Fibroblast of skin of left biceps (primary cell): Measurements from ENCODE around the gene CBFB.

ENCODE experiments used
- DNase-seq, 2 experiments: peaks; one replicate each; pipeline ENCODE4 v3.0.0-alpha.2; 2013; ENCODE audit warnings: low read depth in 2 of 2

Gene CBFB

DNA sequence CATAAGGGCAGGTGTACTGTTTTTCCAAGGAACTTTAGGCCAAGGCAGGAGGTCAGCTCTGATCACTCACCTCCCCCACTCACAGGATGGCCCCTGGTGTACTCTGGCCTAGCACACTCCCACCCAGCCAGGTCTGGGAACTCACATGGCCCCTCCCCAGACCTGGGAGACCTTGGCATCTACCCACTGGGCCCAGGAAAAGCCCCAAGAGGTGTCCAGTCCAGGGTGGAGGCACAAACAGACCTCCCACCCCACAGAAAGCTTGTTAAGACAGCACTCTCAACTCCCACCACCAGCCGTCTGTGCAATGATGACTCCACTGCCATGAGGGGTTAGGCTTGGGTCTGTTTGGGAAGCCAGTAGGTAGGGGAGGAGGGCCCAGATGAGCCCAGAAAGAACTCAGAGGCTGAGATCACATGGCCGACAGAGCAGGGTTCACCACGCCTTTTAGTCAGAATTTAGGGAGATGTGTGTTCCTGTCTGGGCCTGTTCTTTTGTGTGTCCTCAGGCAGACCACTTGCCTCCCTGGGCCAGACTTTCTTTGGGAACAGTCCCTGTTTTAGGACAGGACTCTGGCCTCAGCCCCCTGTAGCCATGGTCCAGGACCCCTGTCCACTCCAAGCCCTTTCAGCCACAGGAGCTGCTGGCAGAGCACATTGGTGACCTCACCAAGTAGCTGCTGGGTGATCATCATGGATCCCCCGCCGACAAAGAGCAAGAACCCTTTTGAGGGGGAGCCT is 12.1 kb upstream of the CBFB start:
- no peak for DNase-seq

DNA sequence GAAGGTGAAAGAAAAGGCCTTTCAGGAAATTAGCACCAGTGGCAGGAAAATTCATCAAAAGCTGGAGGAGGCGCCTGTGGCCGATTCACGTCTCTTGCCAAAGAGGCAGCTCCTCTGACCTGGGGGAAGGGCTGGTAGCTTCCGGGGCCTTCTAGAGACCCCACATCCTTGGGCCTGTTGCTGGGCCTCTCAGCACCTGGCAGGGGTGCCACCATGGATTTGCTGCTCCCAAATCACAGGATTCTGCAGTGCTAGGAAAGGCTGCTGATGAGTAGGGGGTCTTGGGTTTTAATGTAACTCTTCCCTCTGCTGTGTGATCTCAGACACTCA is 11.6 kb upstream of the CBFB start:
- DNase-seq = no peak

DNA sequence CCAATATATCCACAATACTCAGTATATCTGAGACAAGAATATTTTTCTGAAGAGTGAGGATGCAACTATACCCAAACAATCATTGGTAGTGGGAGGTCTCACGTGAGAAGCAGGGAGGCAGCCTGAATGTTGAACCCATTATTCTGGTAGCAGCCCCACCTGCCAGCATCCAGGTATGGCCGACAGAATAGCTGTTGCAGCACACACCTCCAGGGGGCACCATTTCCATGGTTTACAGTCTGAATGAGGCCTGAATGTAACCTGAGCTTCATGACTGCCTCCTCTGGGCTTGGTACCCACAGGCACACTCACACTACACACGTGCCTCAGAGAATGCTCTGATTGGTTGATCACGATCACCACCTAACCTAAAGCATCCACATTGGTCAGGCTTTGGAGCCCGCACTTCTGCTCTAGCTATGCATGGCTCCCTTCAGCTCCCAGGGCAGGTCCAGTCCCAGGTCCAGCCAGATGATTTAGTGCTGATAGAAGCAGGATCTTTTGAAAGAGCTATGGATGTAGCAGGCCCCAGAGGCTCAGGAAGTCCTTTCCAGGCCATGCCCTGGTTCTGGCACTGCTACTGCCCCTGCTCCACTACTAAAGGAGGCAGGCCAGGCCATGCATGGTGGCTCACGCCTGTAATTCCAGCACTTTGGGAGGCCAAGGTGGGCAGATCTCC is 11.0 kb upstream of the CBFB start:
- peak; percentile 78 to 80 for DNase-seq

DNA sequence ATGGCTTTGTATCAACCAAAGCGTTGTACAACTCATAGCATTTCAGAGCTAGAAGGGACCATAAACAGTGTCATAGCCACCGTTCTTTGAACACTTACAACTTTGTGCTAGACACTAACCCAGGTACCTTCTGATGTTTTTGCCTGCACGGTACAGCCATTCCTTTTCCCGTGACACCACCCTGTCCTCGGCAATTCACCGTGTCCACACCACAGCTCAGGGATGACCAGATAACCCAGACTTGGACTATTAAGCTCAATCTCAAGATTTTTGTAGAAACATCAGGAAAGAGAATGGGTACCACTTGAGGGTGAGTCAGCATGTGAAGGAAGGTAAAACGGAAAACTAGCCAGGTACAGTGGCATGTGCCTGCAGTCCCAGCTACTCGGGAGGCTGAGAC is 9.8 kb upstream of the CBFB start:
- DNase-seq = no peak

DNA sequence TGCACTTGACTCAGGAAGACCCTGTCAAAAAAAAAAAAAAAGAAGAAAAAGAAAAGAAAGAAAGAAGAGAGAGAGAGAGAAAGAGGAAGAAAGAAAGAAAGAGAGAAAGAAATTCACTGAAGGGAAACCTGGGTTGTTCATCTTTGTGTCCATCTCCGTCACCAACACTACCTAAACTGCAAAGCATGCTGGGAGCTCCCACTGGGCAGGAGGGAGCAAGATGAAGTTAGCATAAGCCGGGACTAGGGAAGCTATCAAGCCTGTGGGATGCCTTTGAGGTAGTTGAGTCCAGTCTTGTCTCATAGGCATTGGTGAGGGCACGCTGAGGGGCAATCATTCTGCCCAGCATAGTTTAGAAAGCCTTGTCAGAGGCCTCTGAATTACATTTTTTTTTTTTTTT is 7.6 kb upstream of the CBFB start:
- no peak for DNase-seq

DNA sequence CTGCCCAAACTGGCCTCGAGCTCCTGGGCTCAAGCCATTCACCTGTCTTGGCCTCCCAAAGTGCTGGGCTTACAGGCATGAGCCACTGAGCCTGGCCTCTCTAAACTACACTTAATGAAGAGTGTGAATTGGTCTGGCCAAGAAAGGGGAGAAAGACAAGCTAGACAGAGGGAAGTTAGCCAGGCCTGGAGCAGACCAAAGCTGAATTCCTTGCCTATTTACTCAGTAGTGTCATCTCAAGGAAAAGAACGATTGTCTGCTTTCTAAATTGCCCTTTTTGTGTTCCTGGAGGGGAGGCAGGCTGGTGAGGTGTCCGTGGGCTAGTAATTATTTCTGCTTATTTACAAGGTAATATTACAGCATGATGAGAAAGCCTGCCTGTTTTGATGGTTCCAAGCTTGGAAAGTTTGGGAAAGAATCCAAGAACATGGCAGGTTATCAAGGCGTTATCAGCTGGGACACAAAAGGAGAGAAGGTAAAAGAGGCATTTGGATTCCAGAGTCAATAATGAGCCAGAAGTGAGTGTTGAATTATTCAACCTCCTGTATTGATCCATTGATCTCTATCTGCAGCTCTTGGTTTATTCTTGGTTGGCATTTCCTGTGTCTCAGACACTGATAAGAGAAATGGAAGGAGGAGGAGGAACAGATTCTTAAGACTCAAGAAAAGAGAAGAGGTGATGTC is 6.3 kb upstream of the CBFB start:
- no peak for DNase-seq

DNA sequence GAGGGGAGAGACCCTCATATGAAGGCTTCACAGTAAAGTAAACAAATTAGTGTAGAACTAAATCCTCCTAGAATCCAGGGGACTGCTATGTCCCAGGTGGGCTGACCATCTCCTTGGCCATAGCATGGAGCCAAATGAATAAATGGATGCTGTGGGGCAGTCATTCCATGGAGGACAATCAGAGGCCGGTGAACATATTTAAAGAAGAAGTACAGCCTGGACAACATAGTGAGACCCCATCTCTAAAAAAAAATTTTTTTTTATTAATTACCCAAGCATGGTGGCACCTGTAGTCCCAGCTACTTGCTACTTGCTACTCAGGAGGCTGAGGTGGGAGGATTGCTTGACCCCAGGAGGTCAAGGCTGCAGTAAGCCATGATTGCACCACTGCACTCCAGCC is 5.3 kb upstream of the CBFB start:
- DNase-seq = no peak

DNA sequence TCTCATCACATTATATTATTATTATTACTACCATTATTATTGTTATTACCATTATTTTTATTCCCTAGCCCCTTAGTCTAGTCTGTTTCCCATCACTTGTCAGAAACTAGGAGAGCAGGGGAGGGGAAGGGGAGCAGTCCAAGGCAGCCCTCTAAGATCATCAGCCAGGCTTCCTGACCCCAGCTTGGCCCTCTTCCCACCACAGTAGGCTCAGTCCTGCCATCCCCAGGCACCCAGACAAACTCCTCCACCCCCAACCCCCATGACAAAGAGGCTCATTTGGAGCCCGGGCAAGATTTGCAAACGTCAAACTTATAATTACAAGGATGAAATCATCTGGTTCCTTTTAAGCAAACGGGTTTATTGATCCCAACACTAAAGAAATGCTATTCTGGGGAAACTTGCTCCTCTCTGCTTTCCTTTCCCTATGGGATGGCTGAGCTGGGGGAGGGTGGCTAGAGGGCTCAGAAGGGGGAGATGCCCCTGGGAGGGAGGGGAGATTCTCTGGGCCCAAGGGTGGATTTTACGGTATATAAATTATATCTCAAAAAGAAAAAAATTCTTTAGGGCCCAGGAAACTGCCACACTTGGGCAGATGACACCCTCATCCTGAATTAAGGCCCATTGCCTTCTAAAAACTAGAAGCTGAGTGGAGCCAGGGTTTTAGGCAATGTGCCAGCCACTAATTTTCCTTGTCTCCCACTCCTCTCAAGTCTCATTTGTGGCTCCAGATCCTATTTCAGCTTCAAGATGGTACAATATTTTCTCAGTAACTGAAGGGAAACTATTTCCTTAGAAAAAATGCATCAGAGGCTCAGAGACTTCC is 4.4 kb upstream of the CBFB start:
- DNase-seq = no peak

DNA sequence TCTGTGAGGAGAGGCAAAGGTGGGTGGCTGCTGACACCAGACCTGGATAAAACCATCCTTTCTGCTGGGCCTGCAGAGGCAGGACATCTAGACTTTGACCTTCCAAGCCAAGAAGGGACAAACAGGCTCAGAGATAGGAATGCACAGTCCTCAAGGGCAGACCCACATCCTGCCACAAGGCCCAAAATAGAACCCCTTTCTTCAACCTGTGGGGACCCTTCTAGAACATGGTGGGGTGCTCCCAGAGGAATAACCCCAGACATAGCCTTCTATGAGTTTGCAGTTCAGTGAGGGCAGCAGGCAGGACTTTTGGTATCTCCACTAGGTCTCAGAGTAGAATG is 3.8 kb upstream of the CBFB start:
- no peak for DNase-seq

DNA sequence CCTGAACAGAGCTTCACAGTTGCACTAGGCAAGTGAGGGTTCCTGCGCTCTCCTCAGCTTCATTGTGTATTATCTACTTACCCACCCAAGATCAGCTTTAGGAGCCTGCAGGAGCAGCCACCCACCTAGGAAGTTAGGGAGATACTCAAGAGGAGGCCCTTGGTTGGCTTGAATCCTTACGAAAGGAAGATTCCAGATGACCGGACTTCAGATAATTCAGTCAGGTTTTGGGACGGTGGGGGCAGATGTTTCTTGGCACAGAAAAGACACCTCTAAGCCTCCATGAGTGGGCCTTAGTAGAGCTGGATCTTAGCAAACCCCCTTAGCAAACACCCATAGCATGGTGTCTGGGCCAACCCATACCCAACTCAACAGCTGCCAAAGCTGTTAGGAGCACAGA is 2.4 kb upstream of the CBFB start:
- no peak for DNase-seq

DNA sequence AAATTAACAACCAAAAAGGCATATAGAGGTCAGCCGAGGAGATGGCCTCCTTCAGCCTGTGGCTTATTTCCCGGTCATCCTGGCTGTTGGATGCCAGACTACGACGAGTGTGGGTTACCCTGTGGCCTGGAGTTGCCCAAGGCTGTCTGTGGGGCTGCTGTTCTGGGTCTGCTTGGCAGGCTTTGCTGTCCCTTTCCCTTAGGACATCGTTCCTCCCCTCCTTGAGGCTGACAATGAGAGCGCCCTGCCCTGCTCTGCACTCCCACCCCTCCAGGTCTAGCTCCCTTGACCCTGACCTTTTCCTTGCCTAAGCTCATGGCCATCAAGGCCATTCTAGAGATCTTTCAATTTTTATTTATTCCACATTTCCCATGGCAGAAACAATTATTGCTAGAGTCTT is 1.9 kb upstream of the CBFB start:
- no peak for DNase-seq

DNA sequence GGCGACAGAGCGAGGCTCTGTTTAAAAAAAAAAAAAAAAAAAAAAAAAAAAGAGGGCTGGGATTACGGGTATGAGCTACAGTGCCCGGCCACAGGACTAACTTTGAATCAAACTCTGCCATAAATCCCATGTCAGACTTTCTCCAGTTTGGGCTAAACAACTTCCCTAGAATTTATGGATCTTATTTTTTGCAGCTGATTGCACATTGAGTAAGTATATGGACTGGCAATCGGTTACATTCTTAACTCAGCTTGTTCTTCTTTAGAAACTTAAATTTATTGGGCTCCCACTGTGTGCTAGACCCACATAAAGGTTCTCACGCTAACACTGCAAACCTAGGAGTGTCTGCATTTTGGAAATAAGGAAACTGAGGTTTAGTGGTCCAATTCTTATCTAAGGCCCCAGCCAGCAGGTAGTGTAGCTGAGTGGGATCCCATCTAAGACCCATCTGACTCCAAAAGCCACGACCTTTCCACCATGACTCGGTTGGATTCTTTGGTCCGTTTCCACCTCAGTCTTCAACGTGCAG is 718 bp upstream of the CBFB start:
- no peak for DNase-seq

DNA sequence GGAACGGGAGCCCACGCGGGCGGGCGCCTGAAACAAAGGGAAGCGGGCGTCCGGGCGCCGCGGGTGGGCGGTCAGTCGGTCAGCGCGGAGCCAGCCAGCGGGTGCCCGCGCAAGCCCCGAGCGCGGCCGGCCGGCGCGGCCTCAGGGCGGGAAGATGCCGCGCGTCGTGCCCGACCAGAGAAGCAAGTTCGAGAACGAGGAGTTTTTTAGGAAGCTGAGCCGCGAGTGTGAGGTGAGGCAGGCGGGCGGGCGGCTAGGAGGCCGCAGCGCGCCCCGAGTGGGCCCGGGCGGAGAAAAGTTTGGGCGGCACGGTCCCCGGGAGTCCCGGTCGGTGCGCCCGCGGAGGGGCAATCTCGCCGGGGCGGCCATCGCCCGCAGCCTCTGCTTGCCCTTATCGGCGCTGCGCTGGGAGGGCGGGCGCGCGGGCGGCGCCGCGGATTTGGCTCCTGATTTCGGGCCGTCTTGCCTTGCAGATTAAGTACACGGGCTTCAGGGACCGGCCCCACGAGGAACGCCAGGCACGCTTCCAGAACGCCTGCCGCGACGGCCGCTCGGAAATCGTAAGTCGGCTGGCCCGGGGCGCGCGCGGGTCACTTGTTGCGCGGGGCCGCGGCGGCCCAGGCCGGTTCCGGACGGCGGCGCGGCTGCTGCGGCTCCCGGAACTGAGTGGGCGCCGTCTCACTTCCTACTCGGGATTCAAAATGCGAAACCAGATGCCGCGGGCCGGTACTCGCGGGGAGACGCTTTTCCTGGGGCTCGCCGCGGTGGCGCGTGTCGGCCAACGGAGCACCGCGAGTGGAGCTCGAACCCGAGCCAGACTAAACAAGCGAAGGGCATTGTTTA is 526 bp downstream of the CBFB start:
- no peak for DNase-seq

DNA sequence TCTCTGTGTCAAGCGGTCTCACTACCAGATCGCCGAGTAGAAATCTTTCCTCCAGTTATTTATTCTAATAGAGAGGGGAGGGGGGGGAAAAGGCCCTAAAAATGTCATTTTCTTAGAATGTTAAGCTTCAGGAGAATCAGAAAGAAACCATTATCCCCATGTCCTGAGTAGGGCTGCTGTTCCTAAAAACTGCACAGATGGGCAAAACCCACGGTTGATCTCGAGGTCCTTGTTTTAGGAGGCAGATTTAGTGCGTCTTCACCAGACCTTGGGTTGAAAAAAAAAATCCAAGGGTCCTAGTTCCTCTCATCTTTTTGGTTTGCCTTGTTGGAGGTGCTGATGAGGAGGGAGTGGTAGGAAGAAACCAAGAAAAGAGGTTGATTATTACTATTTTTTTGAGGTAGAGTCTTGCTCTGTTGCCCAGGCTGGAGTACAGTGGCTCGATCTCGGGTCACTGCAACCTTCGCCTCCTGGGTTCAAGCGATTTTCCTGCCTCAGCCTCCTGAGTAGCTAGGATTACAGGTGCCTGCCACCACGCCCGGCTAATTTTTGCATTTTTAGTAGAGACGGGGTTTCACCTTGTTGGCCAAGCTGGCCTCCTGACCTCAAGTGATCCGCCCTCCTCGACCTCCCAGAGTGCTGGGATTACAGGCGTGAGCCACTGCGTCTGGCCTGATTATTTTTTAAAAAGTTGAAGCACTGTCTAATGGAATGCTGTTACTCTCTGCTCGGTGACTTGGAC is 1.4 kb downstream of the CBFB start:
- no peak for DNase-seq

DNA sequence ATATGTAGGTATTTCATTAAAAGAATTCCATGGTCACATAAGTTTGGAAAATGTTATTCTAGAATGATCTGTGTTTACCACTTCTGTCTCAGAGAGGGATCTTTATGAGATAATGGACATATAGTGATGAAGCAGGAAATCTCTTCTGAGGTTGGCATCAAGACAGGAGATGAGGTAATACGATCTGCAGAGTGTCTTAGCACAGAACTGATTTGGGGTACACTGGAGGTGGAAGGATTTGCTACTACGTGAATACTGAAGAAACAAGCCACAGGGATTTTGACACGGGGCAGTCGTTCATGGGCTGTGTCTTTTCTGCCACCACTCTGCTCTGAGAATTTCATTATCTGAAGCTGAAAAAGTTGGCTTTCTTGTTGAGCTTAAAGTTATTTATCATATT is 5.5 kb downstream of the CBFB start:
- no peak for DNase-seq

DNA sequence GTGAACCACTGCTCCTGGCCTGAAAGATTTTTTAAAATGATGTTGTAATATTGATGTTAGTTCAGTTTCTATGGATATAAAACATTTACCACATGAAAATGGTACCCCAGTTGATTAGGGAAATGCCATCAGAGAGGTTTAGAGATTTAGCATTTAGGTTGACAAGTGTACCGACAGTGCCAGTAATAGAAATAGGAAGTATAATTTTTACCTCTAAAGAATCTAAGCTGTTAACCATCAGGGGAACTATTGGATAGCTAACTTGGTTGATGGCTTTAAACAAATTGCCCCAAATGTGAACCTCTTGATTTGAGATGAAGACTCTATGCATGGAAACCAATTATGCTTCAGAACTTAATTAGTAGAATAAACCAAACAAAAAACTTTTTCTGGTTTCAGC is 6.4 kb downstream of the CBFB start:
- no peak for DNase-seq

DNA sequence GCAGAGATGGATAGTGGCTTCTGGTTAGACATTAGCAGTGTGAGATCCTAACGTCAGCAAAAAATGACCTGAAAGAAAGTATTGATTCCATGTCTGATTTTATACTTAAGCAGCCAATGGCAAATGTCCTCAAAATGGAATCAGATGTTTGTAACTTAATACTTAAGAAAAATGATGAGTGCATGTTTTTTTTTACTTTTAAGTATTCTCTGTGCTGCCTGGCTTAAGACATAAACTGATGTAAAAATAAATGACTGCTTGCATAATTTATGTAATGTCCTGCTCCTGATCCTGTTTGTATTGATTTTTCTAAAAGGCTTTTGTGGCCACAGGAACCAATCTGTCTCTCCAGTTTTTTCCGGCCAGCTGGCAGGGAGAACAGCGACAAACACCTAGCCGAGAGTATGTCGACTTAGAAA is 7.4 kb downstream of the CBFB start:
- no peak for DNase-seq

DNA sequence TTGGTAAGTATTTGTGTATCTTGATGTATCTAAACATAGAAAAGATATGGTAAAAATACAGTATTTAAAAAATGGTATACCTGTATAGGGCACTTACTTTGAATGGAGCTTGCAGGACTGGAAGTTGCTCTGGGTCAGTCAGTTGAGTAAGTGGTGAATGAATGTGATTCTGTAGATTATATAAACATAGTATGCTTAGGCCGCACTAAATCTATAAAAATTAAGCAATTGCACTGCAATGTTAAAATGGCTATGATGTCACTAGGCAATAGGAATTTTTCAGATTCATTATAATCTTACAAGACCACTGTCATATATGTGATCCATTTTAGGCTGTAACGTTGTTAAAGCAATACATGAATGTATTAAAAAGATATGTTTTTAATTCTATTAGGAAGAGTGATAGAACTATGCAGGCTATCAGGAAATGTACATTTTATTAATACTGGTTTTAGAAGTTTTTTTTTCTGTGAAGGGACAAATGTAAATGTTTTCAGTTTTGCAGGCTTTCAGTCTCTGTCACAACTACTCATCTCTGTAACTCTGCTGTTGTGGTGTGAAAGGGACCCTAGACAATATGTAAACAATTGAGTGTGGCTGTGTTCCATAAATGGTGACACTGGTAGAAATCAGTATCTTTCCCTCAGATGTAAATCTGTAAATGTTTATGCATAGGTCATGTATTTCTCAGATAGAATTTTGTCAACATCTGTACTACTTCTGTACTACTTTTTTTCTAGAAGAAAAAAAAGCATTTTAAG is 10.5 kb downstream of the CBFB start:
- no peak for DNase-seq

DNA sequence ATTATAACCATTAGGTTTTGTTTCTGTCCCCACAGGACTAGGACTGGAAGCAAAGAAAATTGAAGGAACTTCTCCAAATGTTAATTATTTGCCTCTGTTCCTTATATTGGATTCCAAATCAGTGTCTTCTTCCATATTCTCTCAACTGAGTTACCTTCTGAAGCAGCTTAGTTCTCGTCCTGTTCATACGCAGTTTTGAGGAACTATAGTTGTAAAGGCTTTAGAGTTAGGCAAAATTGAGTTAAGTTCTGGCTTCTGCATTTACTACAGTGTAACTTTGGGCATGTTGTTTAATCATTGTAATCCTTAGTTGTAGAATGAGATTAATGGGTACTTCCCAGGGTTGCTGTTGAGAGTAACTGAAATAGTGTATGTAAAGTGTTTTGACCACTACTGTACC is 11.2 kb downstream of the CBFB start:
- no peak for DNase-seq

DNA sequence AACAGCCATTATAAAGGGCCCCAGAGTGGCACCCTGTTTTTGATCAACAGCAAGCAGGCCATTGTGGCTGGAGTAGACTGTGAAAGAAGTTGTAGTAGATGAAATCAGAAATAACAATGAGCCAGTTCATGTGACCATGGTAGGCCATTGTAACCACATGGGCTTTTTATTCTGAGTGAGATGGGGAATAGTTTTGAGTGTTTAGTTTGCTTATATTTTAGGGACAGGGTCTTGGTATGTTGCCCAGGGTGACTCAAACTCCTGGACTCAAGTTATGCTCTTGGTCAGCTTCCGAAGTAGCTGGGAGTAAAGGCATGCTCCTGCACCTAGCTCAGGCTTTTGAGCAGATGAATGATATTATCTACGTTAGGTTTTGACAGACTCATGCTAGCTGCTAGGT is 12.0 kb downstream of the CBFB start:
- no peak for DNase-seq
